ENCODE data around the gene CSH1. TPM values are rescaled to one million over a fixed set of nuclear protein-coding genes. Genes with fewer than 3 reads are reported as not detected.
A peak's percentile ranks its signal among the peaks of the same experiment; 100 is the strongest.

Gene CSH1
- total and polyA plus RNA-seq, 2 donors (not counting 1 experiment from before 2014, with no cell fraction given), result not detected

DNA sequence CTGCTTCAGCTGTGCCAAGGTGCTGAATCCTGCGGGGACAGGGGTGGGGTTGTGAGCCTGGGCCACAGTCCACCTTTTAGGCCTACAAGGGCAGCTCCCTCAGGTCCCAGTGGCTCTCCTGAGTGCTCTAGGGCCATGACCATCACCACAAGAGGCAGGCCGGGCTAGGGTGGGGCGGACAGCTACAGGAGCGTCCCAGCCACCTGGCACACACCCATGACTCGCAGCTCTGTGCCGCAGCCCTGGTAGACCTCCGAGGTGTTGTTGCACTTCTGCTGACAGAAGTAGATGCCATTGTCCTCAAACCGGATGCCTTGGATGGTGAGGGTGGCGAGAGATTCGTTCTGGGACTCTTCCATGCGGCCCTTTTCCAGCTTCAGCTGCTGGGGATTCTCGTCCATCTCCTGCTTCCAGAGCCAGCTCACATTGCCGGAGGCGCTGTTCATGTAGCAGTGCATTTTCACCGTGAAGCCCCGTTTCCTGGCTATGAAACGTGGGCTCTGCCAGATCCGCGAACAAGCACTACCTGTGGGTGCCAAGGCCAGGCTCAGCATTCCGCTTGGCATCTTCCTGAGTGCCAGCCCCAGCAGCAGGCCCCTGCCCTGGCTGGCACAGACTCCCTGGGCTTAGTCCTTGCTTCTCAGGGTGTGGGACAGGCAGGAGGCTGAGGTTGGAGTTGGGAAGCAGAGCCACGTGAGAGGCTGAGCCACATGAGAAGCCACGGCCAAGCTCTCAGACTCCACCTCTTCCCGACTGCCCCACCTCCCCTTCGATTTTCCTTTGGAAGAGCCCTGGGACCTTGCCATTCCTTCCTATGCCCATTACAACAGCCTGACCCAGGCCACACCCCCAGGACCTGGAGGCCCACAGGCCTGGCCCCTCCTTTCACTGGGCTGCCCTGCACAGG, 33.7 kb upstream of the CSH1 start:
- Histone ChIP-seq H3K79me2 (ENCODE audit: control insufficient read depth, insufficient read depth, low read length) (no peaks in the 10 kb centered on the region), H3K36me3 (ENCODE audit: control insufficient read depth, insufficient read depth, low read length) (no peaks in the 10 kb centered on the region), H4K20me1 (ENCODE audit: control insufficient read depth, extremely low read depth, insufficient read depth, low read length) (no peaks in the 10 kb centered on the region), H3K4me3 (replicated peaks in 1 of 4; ENCODE audit: control extremely low read depth in 1 of 4, insufficient read depth in 1 of 4, low read depth in 3 of 4, low read length in 4 of 4) (no peak overlapping the region), H3K4me1 (ENCODE audit: control insufficient read depth, extremely low read depth, insufficient read depth, low read length) (no peaks in the 10 kb centered on the region), H3K4me2 (ENCODE audit: extremely low read depth, insufficient read depth, low read length) (no peak overlapping the region), H3K27ac (ENCODE audit: insufficient read depth, low read length) (no peak overlapping the region), H3K9me3 (ENCODE audit: control insufficient read depth, insufficient read depth, low read depth, low read length) (no peaks in the 10 kb centered on the region), H3K9ac (ENCODE audit: insufficient read depth, low read length) (no peak overlapping the region), H2AFZ (ENCODE audit: low read length) (no peak overlapping the region), H3K27me3 (ENCODE audit: control insufficient read depth, insufficient read depth, low read length) (peaks cover 5% of the 10 kb centered on the region)
- no peak for TF ChIP-seq EZH2 (IDR thresholded peaks at IDR 0.05; ENCODE audit: low read length, missing control alignments)
- TF ChIP-seq, protein P1, sequence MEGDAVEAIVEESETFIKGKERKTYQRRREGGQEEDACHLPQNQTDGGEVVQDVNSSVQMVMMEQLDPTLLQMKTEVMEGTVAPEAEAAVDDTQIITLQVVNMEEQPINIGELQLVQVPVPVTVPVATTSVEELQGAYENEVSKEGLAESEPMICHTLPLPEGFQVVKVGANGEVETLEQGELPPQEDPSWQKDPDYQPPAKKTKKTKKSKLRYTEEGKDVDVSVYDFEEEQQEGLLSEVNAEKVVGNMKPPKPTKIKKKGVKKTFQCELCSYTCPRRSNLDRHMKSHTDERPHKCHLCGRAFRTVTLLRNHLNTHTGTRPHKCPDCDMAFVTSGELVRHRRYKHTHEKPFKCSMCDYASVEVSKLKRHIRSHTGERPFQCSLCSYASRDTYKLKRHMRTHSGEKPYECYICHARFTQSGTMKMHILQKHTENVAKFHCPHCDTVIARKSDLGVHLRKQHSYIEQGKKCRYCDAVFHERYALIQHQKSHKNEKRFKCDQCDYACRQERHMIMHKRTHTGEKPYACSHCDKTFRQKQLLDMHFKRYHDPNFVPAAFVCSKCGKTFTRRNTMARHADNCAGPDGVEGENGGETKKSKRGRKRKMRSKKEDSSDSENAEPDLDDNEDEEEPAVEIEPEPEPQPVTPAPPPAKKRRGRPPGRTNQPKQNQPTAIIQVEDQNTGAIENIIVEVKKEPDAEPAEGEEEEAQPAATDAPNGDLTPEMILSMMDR (conservative IDR thresholded peaks at IDR 0.05 in 1 of 2, IDR thresholded peaks at IDR 0.05 in 1 of 2; ENCODE audit: low read depth in 1 of 2, low read length in 2 of 2), result no peak
- peak in 1 of 2 donors; percentile 2 for DNase-seq (ENCODE audit: low read depth in 2 of 2)

DNA sequence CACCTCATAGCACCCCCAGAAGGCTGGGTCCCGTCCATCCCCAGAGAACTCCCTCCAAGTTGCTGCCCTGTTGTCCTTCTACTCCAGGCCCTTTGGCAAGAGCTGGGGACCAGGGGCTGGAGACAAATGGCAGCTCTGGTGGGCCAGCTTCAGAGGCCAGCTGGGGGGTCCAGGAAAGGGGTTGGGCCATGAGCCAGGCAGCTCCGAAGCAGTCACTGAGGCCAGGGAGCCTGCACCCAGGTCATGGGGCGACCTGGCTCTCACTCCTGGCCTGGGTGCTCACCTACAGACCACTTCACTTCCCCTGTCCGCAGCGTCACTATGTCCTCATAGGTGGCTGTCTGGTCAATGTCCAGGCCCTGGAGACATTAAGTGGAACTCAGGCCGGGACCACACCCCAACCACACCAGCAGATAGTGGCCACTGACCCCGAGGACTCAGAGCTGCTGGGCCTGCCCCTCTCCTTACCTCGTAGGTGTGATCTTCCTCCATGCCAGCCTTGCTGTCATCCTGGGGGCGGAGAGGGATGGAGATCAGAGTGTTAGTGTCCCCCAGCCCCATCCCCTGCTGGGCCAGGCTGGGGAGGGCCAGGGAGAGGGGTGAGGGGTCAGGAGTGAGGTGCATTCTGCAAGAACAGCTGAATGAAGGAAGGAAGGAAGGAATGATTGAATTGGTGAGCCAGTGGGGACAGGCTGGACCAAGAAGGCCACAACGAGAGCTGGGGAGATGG, 32.8 kb upstream of the CSH1 start:
- DNase-seq (ENCODE audit: low read depth in 2 of 2), result no peak
- Histone ChIP-seq H4K20me1 (ENCODE audit: control insufficient read depth, extremely low read depth, insufficient read depth, low read length) (no peaks in the 10 kb centered on the region), H3K79me2 (ENCODE audit: control insufficient read depth, insufficient read depth, low read length) (no peaks in the 10 kb centered on the region), H3K4me1 (ENCODE audit: control insufficient read depth, extremely low read depth, insufficient read depth, low read length) (no peaks in the 10 kb centered on the region), H3K36me3 (ENCODE audit: control insufficient read depth, insufficient read depth, low read length) (no peaks in the 10 kb centered on the region), H3K4me3 (replicated peaks in 1 of 4; ENCODE audit: control extremely low read depth in 1 of 4, insufficient read depth in 1 of 4, low read depth in 3 of 4, low read length in 4 of 4) (no peak overlapping the region), H3K27me3 (ENCODE audit: control insufficient read depth, insufficient read depth, low read length) (peaks cover 5% of the 10 kb centered on the region), H3K27ac (ENCODE audit: insufficient read depth, low read length) (no peak overlapping the region), H3K4me2 (ENCODE audit: extremely low read depth, insufficient read depth, low read length) (no peak overlapping the region), H3K9me3 (ENCODE audit: control insufficient read depth, insufficient read depth, low read depth, low read length) (no peaks in the 10 kb centered on the region), H2AFZ (ENCODE audit: low read length) (no peak overlapping the region), H3K9ac (ENCODE audit: insufficient read depth, low read length) (no peak overlapping the region)
- TF ChIP-seq EZH2 (IDR thresholded peaks at IDR 0.05; ENCODE audit: low read length, missing control alignments), result no peak
- TF ChIP-seq, protein P1 (conservative IDR thresholded peaks at IDR 0.05 in 1 of 2, IDR thresholded peaks at IDR 0.05 in 1 of 2; ENCODE audit: low read depth in 1 of 2, low read length in 2 of 2), result no peak

DNA sequence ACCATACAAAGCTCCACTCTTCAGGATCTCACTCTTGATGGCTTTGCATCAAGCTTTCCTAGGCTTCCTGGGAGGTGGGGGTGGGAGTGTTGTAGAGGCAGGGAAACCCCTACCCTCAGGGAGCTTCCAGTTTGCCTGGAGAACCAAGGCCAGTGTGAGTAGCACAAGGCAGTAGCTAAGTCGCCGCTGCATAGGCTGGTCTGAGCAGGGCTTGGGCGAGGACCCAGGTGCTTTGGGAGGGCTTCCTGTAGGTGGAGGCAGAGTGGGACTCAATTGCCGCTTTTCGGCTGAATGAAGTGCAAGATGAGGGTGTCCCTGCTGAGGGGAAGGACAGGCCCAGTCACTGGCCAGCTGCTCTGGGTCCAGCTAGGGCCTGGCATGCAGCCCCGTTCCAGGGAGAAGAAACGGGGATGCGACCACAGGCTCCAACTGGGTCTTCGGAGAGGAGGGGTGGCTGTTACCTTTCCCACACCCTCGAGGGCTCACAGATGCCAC, 31.8 kb upstream of the CSH1 start:
- H3K27ac ChIP-seq (ENCODE audit: insufficient read depth, low read length), result no peak overlapping the region
- DNase-seq (ENCODE audit: low read depth in 2 of 2), result no peak
- H3K9me3 ChIP-seq (ENCODE audit: control insufficient read depth, insufficient read depth, low read depth, low read length), result no peaks in the 10 kb centered on the region
- no peak overlapping the region for H3K4me3 ChIP-seq (replicated peaks in 1 of 4; ENCODE audit: control extremely low read depth in 1 of 4, insufficient read depth in 1 of 4, low read depth in 3 of 4, low read length in 4 of 4)
- no peak overlapping the region for H2AFZ ChIP-seq (ENCODE audit: low read length)
- H3K4me2 ChIP-seq (ENCODE audit: extremely low read depth, insufficient read depth, low read length), result no peak overlapping the region
- TF ChIP-seq, protein P1 (conservative IDR thresholded peaks at IDR 0.05 in 1 of 2, IDR thresholded peaks at IDR 0.05 in 1 of 2; ENCODE audit: low read depth in 1 of 2, low read length in 2 of 2), result no peak
- no peak for TF ChIP-seq EZH2 (IDR thresholded peaks at IDR 0.05; ENCODE audit: low read length, missing control alignments)
- no peaks in the 10 kb centered on the region for H3K79me2 ChIP-seq (ENCODE audit: control insufficient read depth, insufficient read depth, low read length)
- no peak overlapping the region for H3K9ac ChIP-seq (ENCODE audit: insufficient read depth, low read length)
- no peaks in the 10 kb centered on the region for H3K4me1 ChIP-seq (ENCODE audit: control insufficient read depth, extremely low read depth, insufficient read depth, low read length)
- peaks cover 5% of the 10 kb centered on the region for H3K27me3 ChIP-seq (ENCODE audit: control insufficient read depth, insufficient read depth, low read length)
- H3K36me3 ChIP-seq (ENCODE audit: control insufficient read depth, insufficient read depth, low read length), result no peaks in the 10 kb centered on the region
- no peaks in the 10 kb centered on the region for H4K20me1 ChIP-seq (ENCODE audit: control insufficient read depth, extremely low read depth, insufficient read depth, low read length)
